ENCODE measurements around the gene CAV2. TPM values are rescaled to one million over a fixed set of nuclear protein-coding genes. Genes with fewer than 3 reads are reported as not detected.

CAV2 gene
- total RNA-seq, 1 donor from 2014 or later, result 183 TPM

DNA sequence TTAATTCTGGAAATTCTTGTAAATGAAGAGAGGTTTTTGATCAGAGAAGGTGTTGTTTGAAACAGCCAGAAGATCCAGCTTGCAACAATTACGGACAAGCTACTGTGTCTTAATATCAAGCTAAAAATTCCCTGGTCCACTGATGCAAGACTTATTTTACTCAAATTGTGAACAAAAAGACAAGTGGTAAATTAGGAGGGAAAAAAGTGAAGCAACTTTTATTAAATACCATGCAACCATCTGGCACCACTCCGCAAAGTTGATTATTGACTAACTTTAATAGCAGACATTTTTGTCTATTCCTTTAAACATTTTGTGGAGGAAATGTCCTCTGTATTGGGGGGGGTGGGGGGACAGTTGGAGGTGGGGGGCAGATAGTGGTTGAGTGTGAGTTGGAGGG, 5.1 kb upstream of the CAV2 start:
- DNase-seq (ENCODE audit: extremely low read depth, low read depth, low spot score), result no peak

DNA sequence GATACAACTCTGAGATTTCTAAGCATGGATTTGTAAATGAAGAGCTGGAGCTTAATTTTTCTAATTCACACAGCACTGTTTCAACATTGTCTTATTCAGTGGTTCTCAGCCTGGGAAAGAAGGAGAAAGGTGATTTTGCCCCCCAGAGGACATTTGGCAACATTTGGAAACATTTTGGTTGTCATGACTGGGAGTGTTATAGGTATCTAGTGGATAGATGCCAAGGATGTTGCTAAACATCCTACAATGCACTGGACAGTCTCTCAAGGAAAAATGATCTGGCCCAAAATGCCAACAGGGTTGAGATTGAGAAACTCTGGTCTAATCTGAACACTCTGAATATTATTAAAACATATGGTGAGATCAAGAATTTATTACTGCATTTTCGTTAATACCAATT, 3.8 kb upstream of the CAV2 start:
- no peak for DNase-seq (ENCODE audit: extremely low read depth, low read depth, low spot score)

DNA sequence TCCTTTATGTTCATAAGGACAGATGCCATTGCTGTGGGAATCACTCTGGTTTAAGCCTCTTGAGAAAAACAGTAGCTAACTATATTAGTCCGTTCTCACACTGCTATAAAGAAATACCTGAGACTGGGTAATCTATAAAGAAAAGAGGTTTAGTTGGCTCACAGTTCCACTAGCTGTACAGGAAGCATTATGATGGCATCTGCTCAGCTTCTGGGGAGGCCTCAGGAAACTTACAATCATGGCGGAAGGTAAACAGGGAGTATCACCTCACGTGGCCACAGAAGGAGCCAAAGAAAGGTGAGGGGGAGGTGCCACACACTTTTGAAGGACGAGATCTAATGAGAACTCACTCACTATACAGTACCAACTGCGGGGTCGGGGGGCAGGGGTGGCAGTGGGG, 2.9 kb upstream of the CAV2 start:
- DNase-seq (ENCODE audit: extremely low read depth, low read depth, low spot score), result no peak

DNA sequence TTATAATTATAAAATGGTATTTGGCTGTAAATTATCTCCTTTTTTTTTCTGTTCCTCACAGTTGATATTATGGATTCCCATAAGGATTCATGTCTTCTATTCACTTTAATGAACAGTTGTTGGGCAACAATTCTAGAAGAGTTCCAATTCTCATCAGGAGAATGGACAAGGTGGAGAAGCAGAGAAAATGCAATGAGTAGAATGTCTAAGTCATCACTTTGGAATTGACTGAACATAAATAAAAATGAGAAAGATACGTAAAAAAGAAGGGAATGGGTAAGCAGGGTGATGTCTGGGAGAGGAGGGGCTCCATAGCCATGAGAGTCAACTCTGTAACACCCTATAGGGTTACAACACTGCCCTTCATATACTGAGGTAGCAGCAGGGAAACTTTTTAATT, 1.8 kb upstream of the CAV2 start:
- DNase-seq (ENCODE audit: extremely low read depth, low read depth, low spot score), result no peak

DNA sequence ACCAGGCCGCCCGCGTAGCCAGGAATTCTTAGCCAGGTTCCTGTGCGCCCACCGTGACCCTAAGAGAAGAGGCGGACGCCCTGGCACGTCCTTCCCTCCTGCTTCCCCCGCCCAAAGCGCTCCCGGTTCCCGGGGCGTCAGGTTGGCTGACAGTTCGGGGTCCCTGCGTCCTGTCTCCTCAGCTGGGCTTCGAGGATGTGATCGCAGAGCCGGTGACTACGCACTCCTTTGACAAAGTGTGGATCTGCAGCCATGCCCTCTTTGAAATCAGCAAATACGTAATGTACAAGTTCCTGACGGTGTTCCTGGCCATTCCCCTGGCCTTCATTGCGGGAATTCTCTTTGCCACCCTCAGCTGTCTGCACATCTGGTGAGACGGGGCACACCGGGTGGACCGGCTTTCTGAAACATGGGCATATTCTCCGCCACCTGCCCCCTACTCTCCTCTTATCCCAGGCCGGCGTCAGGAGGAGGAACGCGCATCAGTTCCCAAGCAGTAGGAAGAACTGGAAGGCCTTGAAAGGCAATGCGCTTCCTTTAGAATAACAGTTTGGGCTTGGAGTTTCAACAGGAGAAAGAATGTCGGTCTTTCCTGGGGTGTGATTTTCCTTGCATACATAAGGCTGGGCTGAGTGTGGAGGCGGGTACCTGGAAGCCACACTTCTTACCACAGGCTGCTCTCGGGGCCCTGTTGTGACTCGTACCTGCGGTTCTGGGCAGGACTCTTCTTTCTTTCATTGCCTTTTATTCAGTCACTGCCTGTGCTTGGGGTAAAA, 728 bp downstream of the CAV2 start:
- no peak for DNase-seq (ENCODE audit: extremely low read depth, low read depth, low spot score)

DNA sequence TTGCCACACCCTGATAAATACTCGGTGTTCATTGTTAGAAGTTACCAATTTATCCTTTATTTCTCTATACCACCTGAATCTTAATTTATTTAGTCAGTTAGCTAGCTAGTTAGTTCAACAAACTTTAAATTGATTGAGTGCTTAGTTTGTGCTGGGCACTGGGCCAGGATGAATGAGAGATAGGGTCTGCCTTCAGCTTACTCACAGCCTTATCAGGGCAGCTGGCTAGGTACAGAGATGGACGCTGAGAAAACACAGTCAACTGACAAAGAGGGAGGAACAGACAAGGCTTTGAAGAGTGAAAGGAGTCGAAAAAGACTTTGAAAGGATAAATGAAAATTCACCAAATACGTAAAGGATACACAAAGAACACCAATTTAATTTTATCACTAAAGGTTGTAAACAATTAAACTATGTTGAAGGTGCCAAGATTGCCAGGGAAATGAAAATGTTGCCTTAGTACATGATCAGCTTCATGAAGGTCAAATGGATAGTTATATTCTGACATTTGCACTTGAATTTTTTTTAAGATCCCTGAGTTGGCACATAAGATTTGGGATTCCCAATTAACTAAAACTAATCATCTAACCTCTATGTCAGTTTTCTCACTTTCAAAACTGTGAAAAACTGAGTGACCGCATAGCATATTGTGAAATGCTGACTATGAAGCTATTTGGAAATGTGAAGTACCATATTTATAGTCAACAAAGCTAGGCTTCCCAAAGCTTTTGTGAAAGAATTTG, 2.1 kb downstream of the CAV2 start:
- no peak for DNase-seq (ENCODE audit: extremely low read depth, low read depth, low spot score)

DNA sequence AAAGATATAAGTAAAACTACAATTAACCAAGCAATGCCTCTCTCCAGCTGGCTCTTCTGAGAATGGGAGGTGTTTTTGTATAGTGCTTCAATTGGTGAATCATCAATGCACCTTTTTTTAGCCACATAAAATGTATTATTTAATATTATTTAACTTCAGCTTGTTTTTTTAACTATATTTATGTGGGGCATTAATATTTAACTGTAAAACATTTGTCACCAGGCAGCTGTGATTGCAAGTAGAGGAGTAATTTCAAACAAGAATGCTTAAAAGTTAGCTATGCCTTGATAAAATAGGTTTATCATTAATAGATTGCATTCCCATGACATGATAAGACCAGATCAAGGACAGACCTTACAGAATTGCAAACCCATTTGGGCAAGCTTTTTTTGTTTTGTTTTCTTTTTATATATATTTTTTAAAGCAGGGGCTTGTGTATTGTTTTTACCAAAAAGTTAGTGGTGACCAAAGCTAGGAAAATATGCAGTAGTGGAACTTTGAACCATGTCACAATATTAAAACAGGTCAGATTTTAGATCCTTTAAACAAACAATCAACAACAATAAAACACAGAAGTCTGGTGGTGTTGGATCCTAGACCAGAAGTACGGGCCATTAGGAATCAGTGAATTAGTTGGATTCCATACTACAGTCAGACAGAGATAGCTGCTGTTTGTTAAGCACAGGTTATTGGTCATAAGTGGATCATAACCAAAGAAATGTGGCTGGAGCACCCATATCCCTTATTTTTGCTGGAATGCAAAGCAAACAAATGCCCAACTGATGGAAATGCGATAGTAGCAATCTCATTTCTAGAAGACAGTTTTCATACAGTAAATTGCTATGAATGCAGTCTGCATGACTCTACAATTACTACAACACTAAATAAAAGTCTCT, 2.9 kb downstream of the CAV2 start:
- DNase-seq (ENCODE audit: extremely low read depth, low read depth, low spot score), result no peak

DNA sequence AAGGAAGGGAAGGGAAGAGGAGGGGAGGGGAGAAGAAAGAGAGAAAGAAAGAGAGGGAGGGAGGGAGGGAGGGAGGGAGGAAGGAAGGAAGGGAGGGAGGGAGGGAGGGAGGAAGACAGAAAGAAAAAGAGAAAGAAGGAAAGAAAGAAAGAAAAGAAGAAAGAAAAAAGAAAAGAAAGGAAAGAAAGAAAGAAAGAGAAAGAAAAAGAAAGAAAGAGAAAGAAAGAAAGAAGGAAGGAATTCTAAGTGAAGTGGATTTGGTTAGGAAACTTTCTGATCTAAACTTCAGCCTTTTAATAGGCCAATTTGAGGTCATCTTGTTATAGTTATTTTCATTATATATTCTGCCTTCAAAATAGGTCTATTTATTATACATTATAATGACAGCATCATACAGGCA, 4.3 kb downstream of the CAV2 start:
- no peak for DNase-seq (ENCODE audit: extremely low read depth, low read depth, low spot score)

DNA sequence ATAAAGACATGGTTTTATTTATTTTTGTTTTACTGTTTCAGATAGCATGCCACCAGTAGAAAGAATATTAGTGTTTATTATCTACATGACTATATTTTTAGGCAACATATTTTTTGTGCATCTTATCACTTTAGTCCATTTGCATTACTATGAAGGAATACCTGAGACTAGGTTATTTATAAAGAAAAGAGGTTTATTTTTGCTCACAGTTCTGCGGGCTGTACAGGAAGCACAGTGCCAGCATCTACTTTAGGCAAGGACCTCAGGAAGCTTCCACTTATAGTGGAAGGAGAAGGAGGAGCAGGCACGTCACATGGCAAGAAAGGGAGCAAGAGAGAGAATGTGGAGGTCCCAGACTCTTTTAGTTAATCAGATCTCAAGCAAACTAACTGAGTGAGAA, 5.7 kb downstream of the CAV2 start:
- no peak for DNase-seq (ENCODE audit: extremely low read depth, low read depth, low spot score)

DNA sequence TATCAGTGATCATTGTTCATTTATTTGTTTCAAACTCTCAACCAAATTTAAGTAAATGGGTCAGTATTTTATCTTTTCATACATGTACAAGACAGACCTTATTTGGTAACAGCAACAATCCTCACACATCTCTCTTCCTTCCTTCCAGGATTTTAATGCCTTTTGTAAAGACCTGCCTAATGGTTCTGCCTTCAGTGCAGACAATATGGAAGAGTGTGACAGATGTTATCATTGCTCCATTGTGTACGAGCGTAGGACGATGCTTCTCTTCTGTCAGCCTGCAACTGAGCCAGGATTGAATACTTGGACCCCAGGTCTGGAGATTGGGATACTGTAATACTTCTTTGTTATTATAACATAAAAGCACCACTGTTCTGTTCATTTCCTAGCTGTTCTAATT, 6.3 kb downstream of the CAV2 start:
- DNase-seq (ENCODE audit: extremely low read depth, low read depth, low spot score), result no peak

DNA sequence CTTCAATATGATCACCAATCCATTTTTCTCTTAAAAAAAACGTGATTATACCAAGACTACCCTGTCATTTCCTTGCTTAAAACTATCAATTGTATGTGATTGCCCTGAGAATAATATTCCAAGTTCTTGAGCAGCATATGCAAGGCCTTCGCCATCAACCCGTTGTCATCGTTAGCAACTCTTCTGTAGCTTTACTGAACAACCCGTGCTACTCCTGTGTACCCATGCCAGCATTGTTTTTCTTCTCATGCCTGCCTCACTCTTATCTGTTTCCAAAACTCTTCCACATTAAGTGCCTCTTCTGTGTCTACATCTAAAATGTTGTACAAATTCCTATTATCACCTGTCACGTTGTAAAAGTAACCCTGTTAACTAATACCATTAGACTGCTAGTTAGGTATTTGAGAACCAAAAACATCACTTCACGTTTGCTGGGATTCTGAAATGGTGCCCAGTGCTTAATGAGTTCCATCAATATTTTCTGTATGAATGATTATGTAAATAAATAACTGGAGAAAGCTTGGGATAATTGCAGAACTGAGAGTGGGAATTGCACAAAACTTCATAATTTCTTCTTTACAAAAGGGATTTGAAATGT, 10.5 kb downstream of the CAV2 start:
- no peak for DNase-seq (ENCODE audit: extremely low read depth, low read depth, low spot score)

DNA sequence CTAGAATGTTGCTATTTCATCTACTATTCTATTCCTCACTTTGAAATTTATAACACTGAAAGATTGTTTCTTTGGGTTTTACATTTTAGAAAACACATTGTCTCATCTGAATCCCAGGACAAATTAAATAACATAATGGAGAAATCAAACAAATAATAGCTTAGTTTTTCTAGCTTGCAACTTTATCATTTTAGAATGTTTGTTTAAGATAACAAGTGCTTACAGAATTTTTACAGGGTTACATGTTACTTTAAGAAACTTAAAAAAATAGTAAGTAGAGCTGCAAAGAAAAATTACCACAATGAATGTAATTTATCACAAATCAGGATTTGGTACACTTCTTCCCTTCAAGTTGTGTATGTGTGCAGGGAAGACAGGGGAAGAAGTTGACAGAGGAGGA, 11.3 kb downstream of the CAV2 start:
- no peak for DNase-seq (ENCODE audit: extremely low read depth, low read depth, low spot score)

DNA sequence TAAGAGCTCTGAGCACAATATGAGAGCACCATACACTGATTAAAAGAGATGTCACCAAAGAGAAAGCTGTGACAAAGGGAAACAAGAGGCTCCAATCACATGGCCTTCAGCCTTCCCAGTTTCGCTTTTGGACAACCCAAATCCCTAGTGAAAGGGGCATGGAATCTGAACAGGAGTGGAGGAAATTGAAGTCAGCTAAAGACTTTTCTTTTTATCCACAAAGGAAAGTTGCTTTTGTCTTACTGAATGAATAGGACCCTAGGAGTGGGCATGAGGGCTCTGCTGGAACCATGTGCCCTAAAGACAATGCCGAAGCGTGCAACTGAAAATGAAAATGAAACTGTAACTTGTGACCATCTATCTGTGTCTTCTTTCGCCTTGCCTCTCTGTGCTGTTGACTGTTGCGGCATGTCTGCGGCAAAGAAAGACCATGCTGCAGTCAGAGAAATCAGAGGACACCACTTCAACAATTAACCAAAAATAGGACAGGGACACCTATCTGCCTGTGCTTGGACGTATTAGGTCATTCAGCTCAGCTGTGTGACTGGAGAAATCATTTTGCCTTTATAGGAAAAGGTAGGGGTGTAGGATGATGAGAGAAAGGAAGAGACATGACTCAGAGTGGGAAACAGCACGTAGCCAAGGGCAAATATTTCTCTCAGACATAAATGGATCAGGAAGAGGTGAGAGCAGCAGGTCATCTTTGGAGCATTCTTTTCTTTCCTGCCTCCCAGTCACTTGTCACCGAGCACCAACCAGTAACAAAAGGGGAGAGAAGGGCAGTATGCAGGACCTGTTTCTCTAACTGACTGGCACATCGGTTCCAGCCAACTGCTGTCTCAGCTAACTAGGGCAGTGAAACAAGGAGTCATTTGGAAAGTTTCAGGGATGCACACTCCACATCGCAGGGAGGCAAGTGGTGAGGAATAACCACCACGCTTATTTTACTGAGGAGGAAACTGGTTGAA, 12.3 kb downstream of the CAV2 start:
- DNase-seq (ENCODE audit: extremely low read depth, low read depth, low spot score), result peak; percentile 90

DNA sequence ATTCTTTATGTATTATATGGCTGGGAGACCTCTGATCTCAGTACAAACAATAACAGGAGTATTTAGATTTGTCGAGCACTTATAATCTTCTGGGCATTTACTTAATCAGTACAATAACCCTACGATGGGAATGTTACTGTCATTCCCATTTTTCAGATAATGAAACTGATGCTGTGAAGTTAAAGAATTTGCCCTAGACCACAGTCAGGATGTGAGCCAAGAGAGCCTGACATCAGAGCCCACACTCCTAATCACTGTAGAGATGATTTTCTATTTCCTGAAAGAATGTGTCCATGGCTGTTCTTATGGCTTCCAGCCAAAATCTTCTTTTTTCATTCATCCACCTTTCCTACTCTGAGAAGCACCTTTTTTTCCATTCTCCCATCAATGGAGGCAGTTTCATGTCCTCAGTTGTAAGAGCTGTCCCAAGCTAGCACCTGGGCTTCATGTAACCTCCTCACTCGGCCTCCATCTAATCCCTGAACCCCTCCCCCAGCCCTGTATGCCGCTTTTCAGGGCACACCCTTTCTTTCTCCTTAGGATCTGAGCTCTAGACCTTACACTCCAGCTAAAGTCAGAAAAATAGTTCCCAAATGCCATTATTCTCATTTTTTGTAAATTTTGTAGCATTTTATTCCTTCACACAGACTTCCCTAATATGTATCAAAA, 13.1 kb downstream of the CAV2 start:
- no peak for DNase-seq (ENCODE audit: extremely low read depth, low read depth, low spot score)

DNA sequence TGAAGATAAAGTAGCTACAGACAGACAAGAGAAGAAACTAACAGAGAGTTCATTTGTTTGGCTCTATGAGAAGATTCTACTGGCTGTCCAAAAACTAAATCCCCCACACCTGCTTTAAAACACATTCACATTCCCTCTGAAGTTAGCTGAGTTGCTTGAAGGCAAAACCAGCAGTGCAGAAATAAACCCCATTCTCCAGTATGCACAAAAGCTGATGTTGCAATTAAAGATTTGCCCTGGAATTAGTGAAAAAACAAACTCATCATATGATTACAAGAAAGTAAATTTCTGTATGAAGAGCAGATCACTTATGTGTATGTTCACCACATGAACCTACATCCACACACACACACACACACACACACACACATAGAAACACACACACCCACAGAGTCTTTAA, 16.0 kb downstream of the CAV2 start:
- no peak for DNase-seq (ENCODE audit: extremely low read depth, low read depth, low spot score)

DNA sequence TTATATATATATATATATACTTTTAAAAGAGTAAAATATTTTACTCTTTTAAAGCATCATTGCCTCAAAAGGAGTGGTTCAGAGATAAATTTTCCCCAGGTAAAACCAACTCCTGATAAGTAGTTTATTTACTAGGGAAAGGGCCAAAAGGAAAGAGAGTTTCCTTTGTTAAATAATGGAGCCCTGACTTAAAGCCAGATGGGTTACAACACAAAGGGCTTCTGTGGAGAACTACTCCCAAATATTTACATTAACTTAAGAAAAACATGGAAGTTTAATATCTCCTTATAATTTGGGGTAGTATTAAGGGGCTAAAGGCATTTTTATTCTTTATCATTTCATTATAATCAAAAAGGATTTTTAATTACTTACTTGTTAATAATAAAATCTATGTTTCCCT, 16.8 kb downstream of the CAV2 start:
- DNase-seq (ENCODE audit: extremely low read depth, low read depth, low spot score), result no peak

DNA sequence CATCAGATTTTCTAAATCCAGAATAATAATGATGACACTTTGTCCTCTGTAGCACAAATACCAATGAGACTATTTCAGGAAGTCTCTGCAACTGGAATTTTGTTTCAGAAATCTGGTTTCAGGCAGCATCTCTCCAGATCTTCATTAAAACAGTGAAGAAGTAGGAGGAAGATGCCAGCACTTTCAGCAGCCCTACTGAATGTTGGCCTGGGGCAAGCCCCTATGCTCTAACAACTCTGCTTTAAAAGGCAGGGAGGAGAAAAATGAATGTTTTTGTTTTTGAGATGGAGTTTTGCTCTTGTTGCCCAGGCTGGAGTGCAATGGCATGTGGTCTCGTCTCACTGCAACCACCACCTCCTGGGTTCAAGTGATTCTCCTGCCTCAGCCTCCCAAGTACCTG, 18.1 kb downstream of the CAV2 start:
- no peak for DNase-seq (ENCODE audit: extremely low read depth, low read depth, low spot score)

DNA sequence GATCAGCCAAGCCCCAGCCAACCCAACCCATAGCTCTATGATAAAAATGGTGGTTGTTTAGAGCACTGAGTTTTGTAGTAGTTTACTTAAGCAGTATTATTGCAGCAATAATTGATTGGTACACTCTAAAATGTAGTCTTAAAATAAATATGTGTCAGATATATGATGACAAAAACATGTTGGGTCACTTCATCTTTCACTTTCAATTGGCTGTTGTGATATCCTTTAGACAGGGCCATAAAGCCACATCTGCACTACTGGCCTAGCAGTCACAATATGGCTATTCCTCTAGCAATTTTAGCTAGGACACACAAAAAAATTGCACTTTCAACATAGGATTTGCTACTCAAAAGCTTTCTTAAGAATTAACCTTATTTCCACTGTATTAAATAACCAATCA, 19.4 kb downstream of the CAV2 start:
- DNase-seq (ENCODE audit: extremely low read depth, low read depth, low spot score), result no peak

DNA sequence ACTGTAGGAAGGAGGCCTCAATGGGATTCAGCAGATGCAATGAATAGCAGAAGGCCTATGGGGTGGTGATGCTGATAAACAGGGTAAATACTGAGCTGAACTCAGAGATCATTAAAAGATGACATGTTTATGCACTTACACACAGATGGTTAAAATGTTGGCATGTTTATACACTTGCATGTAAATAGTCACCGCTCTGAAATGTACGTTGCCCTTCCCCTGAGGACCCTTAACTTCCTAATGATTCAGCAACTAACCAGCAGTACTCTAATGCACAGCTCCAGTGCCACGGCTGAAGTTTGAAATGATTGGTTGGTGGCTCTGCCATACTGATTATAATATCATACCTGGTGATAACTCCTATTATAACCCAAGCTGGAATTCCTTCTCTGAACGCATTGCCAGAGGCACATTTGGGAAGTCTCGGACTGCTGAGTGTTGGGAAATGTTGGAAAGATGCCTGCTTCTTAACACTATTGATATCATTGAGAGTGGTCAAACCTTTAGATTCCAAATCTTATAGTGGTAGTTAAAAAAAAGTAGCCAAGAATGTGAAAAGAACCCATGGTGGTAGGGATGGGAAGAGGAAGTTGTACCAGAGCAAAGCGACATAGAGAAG, 21.6 kb downstream of the CAV2 start:
- DNase-seq (ENCODE audit: extremely low read depth, low read depth, low spot score), result no peak

Measured in glomerular endothelial cell (primary cell).